PC-9 (cell line): ENCODE results near the gene RAX. TPM values are rescaled to one million over a fixed set of nuclear protein-coding genes. Genes with fewer than 3 reads are reported as not detected.

Source experiments
- BruUV-seq: library from RNA; stranded (reverse); fragments of 400-500 nt; replicated peaks from 2 replicates; lab custom pipeline; 2021; lab: Mats Ljungman, UMichigan
- CTCF ChIA-PET: fragments of 300-600 bp; sonication (Branson Sonifier 250); formaldehyde crosslinking; loops from one replicate; lab custom pipeline; 2022; ENCODE audit warnings: antibody characterized with exemption; lab: Charles Lee
- POLR2A ChIA-PET: fragments of 300-600 bp; sonication (Branson Sonifier 250); formaldehyde crosslinking; loops from one replicate; lab custom pipeline; 2022; ENCODE audit warnings: antibody characterized with exemption; ENCODE audit not compliant: unreplicated experiment; lab: Charles Lee
- DNase-seq, 2 experiments: peaks; one replicate each; pipeline versions ENCODE4 v3.0.0 to v3.0.0-alpha.2; 2015 to 2022; ENCODE audit warnings: mixed read lengths in 1 of 2
- H2AFZ ChIP-seq: fragments of 200-600 bp; sonication (generic); 2 replicates; pipeline ENCODE4 v1.8.1; 2017; ENCODE audit warnings: antibody characterized with exemption
- H3F3A ChIP-seq: fragments of 200-600 bp; sonication (generic); 2 replicates; pipeline ENCODE4 v1.8.1; 2017; ENCODE audit warnings: antibody characterized with exemption, mild to moderate bottlenecking, low read depth; ENCODE audit not compliant: insufficient read depth
- H3K27ac ChIP-seq: fragments of 200-600 bp; sonication (generic); 2 replicates; pipeline ENCODE4 v1.6.1; 2016; ENCODE audit warnings: mixed run types
- H3K27me3 ChIP-seq: fragments of 200-600 bp; sonication (generic); 2 replicates; pipeline ENCODE4 v1.6.1; 2016; ENCODE audit warnings: low read depth, mixed run types; ENCODE audit not compliant: insufficient read depth
- H3K36me3 ChIP-seq: fragments of 200-600 bp; sonication (generic); 2 replicates; pipeline ENCODE4 v1.6.1; 2016; ENCODE audit warnings: low read depth, mixed run types
- H3K4me1 ChIP-seq: fragments of 200-600 bp; sonication (generic); replicated peaks from 2 replicates; pipeline ENCODE4 v1.6.1; 2016; ENCODE audit warnings: mixed run types; ENCODE audit not compliant: insufficient read depth
- H3K4me2 ChIP-seq: fragments of 200-600 bp; sonication (generic); 2 replicates; pipeline ENCODE4 v1.6.1; 2017; ENCODE audit warnings: mixed run types
- H3K4me3 ChIP-seq: fragments of 200-600 bp; sonication (generic); 2 replicates; pipeline ENCODE4 v1.6.1; 2016; ENCODE audit warnings: mixed run types
- H3K79me2 ChIP-seq: fragments of 200-600 bp; sonication (generic); 2 replicates; pipeline ENCODE4 v1.6.1; 2017; ENCODE audit warnings: low read depth, mixed run types
- H3K9me2 ChIP-seq: fragments of 200-600 bp; sonication (generic); 2 replicates; pipeline ENCODE4 v1.8.1; 2017; ENCODE audit warnings: mild to moderate bottlenecking; ENCODE audit not compliant: insufficient read depth
- H3K9me3 ChIP-seq: fragments of 200-600 bp; sonication (generic); 2 replicates; pipeline ENCODE4 v1.8.1; 2016; ENCODE audit warnings: low read depth; ENCODE audit not compliant: insufficient read depth
- H4K20me1 ChIP-seq: fragments of 200-600 bp; sonication (generic); 2 replicates; pipeline ENCODE4 v1.8.1; 2017; ENCODE audit not compliant: insufficient read depth
- EZH2 ChIP-seq: fragments of 200-600 bp; sonication (generic); IDR thresholded peaks from 2 replicates; pipeline ENCODE4 v1.8.0; 2017; ENCODE audit warnings: antibody characterized with exemption, low read depth
- intact Hi-C: fragments of 100-400 bp; cut with micrococcal nuclease; formaldehyde crosslinking; loops from one replicate; pipeline ENCODE4 v1.10.0; 2022; ENCODE audit not compliant: unreplicated experiment
- total RNA-seq: library from RNA; stranded (reverse); gene quantifications from 2 replicates; pipeline ENCODE4 v1.2.3, GENCODE V29; 2021
- TF ChIP-seq, protein P1 (sequence below): fragments of 200-600 bp; sonication (generic); conservative IDR thresholded peaks from 2 replicates; pipeline ENCODE4 v1.6.1; 2017; ENCODE audit warnings: mixed run types, antibody characterized with exemption, mild to moderate bottlenecking, moderate library complexity

RAX gene
- total RNA-seq, 1 experiment from 2014 or later: not detected

GRCh38 chr18:59276047-59276446 is 2.8 kb upstream of the RAX start:
- TF ChIP-seq, protein P1, sequence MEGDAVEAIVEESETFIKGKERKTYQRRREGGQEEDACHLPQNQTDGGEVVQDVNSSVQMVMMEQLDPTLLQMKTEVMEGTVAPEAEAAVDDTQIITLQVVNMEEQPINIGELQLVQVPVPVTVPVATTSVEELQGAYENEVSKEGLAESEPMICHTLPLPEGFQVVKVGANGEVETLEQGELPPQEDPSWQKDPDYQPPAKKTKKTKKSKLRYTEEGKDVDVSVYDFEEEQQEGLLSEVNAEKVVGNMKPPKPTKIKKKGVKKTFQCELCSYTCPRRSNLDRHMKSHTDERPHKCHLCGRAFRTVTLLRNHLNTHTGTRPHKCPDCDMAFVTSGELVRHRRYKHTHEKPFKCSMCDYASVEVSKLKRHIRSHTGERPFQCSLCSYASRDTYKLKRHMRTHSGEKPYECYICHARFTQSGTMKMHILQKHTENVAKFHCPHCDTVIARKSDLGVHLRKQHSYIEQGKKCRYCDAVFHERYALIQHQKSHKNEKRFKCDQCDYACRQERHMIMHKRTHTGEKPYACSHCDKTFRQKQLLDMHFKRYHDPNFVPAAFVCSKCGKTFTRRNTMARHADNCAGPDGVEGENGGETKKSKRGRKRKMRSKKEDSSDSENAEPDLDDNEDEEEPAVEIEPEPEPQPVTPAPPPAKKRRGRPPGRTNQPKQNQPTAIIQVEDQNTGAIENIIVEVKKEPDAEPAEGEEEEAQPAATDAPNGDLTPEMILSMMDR: no peak
- TF ChIP-seq EZH2: no peak
- no peak for DNase-seq
- H2AFZ ChIP-seq: no peak overlapping the region
- H3K79me2 ChIP-seq: no peaks in the 10 kb centered on the region
- no peaks in the 10 kb centered on the region for H3K9me3 ChIP-seq
- H3K36me3 ChIP-seq: no peaks in the 10 kb centered on the region
- H3K4me3 ChIP-seq: no peak overlapping the region
- H4K20me1 ChIP-seq: no peaks in the 10 kb centered on the region
- no peaks in the 10 kb centered on the region for H3K27me3 ChIP-seq
- CTCF ChIA-PET: no interaction called here
- intact Hi-C loops: no loop called here
- BruUV-seq: no TSS peak
- H3F3A ChIP-seq: no peaks in the 10 kb centered on the region
- no peak overlapping the region for H3K27ac ChIP-seq
- POLR2A ChIA-PET: no interaction called here
- H3K4me2 ChIP-seq: no peak overlapping the region
- no peaks in the 10 kb centered on the region for H3K4me1 ChIP-seq
- H3K9me2 ChIP-seq: no peaks in the 10 kb centered on the region

GRCh38 chr18:59275406-59275949 is 2.2 kb upstream of the RAX start:
- no peaks in the 10 kb centered on the region for H3K79me2 ChIP-seq
- POLR2A ChIA-PET: no interaction called here
- H2AFZ ChIP-seq: no peak overlapping the region
- intact Hi-C loops: no loop called here
- no peak for TF ChIP-seq EZH2
- TF ChIP-seq, protein P1: no peak
- H3K4me1 ChIP-seq: no peaks in the 10 kb centered on the region
- H3K36me3 ChIP-seq: no peaks in the 10 kb centered on the region
- H3K9me2 ChIP-seq: no peaks in the 10 kb centered on the region
- no TSS peak for BruUV-seq
- no peaks in the 10 kb centered on the region for H3F3A ChIP-seq
- no peaks in the 10 kb centered on the region for H4K20me1 ChIP-seq
- no peak overlapping the region for H3K4me3 ChIP-seq
- H3K27me3 ChIP-seq: no peaks in the 10 kb centered on the region
- H3K9me3 ChIP-seq: no peaks in the 10 kb centered on the region
- CTCF ChIA-PET: no interaction called here
- no peak for DNase-seq
- H3K4me2 ChIP-seq: no peak overlapping the region
- no peak overlapping the region for H3K27ac ChIP-seq

- H2AFZ ChIP-seq: no peak overlapping the region
- DNase-seq: no peak
- intact Hi-C loops: no loop called here
- no peaks in the 10 kb centered on the region for H3K9me2 ChIP-seq
- ChIA-PET CTCF (no interaction called here), POLR2A (no interaction called here)
- H3K4me1 ChIP-seq: no peaks in the 10 kb centered on the region
- no peaks in the 10 kb centered on the region for H3K36me3 ChIP-seq
- no peak overlapping the region for H3K4me3 ChIP-seq
- BruUV-seq: no TSS peak
- H3K79me2 ChIP-seq: no peaks in the 10 kb centered on the region
- no peak overlapping the region for H3K4me2 ChIP-seq
- H3K27me3 ChIP-seq: no peaks in the 10 kb centered on the region
- TF ChIP-seq EZH2: no peak
- TF ChIP-seq, protein P1: no peak
- H3F3A ChIP-seq: no peaks in the 10 kb centered on the region
- no peak overlapping the region for H3K27ac ChIP-seq
- no peaks in the 10 kb centered on the region for H4K20me1 ChIP-seq
- H3K9me3 ChIP-seq: no peaks in the 10 kb centered on the region
Measured at GRCh38 chr18:59274533-59274928, 1.3 kb upstream of the RAX start.
